M059J (cell line): ENCODE results near the gene DIP2B. TPM values are rescaled to one million over a fixed set of nuclear protein-coding genes. Genes with fewer than 3 reads are reported as not detected.
A peak's percentile ranks its signal among the peaks of the same experiment; 100 is the strongest.

Experiments
- DNase-seq: peaks from one replicate; pipeline ENCODE4 v3.0.0-alpha.2; 2012; ENCODE audit warnings: low read depth
- total RNA-seq: library from RNA; depleted of rRNA; stranded (reverse); fragments of >200 nt; shearing (Covaris generic); gene quantifications from 2 replicates; pipeline ENCODE4 v1.2.3, GENCODE V29; 2014

The DIP2B gene
- total RNA-seq, 1 experiment from 2014 or later: 22.0 TPM

DNA sequence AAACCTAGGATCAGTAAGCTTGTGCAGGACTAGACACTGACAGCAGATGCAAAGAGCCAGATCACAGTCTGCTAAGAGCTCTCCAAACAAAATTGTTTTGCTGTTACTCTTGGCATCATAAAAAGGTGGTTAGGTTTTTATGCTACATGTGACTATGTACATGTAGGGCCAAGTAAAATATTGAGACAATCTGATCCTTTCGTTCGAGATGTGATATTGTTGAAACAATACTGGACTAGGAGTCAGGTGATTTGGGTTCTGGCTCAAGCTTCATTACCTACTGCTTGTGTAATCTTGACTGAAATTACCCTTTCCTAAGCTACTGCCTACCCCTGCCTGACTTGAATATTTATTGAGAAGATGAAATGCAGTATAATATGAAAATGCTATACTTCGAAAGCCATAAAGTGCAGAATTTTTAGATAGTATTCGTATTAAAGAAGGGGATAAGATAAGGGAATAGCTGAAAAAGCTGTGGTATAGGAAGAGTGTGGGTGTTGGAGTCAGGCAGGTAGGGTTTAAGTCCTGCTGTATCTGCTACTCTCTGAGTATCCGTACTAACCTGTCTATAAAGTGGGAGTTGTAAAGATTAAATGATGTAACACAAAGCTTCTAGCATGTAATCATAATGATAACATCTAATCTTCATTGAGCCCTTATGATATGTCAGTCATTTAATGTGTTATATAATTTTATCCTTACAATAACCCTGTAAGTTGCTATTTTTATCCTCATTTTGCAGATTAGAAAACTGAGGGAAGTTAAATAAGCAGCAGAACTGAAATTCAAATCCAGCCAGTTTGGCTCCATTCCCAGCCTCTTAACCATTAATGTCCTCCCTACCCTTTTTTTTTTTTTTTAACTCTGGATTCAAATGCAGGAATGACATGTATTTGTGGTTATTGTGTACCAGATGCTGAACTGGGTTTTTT is 220.5 kb downstream of the DIP2B start:
- peak; percentile 11 for DNase-seq

DNA sequence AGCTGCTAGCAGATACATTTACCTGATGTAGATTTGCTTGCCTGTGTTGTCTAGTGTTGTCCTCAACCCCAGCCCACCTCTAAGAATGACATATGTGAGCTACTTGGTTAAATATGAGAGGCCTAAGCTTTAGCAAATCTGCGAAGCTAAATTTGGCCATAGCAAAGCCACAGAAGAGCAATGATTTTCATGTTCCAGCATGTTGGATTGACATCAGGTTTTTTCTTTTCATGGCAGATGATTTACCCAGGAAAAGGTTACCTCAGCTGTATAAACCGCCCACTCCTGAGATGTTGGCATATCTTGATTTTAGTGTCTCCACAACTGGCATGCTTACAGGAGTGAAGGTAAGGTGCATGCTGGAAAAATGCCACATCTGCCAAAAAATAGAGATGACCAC is 222.7 kb downstream of the DIP2B start:
- DNase-seq: no peak

DNA sequence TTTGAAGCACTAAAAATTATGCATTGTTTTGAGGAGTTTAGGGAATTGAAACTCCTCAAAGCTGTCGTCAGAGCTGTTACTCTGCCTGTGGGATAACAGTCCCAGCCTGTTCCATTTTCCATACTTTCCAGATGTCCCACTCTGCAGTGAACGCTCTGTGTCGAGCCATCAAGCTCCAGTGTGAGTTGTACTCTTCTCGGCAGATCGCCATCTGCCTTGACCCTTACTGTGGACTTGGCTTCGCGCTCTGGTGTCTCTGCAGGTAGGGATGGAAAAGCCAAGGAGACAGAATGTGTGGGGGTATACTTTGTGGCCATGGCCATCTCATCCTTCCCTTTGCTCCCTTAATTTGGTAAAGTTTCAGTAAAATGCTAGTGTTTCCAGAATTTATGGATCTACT is 223.6 kb downstream of the DIP2B start:
- no peak for DNase-seq

DNA sequence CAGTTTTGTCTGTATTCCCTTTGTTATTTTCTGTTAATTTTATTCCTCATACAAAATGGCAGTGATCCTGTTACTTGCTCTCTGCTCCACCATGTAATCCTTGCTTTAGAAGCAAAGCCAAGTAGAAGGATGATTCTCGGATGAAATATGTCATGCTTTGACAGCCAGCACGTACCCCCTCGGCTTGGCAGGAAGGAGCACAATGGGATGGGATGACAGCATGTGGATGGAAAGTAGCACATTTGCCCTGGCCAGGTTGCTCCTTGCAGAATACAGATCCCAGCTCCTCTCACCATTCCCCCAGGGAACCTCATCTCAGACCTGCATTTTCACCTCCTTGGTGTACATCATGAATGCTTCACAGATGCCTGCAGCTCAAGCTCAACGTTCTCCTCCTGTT is 224.1 kb downstream of the DIP2B start:
- no peak for DNase-seq

DNA sequence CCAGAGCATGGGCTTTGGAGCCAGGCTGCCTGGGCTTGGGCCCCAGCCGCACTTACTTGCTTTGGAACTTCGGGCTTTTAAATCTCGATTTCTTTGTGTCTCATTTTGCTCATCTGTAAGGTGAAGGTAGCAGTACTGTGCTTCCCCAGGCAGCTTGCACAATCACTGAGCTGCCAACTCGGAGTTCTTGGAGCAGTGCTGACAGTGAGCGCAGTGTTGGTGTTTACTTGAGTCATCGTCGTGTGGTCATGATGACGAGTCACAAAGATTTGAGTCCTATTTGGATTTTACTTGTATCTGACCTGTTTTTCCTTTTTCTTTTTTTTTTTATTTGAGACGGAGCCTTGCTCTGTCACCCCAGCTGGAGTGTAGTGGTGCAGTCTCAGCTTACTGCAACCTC is 227.8 kb downstream of the DIP2B start:
- DNase-seq: peak; percentile 95

DNA sequence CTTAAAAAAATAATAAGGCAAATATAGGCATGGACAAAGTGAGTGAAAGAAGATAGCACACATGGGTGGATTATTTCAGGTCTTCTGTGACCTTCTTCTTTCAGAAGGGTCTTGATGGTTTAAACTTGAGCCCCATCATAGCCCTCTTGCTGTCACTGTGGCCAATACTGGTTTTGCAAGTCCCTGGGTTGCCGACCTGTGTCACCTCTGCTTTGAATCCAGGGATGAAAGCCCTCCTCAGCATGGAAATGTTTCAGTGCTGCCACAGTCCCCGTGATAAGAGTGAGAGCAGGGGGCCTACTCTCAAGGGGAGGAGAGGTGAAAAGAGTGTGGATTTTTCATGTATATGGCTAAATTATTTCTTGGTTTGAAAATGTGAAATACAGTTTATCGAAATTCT is 228.9 kb downstream of the DIP2B start:
- no peak for DNase-seq

DNA sequence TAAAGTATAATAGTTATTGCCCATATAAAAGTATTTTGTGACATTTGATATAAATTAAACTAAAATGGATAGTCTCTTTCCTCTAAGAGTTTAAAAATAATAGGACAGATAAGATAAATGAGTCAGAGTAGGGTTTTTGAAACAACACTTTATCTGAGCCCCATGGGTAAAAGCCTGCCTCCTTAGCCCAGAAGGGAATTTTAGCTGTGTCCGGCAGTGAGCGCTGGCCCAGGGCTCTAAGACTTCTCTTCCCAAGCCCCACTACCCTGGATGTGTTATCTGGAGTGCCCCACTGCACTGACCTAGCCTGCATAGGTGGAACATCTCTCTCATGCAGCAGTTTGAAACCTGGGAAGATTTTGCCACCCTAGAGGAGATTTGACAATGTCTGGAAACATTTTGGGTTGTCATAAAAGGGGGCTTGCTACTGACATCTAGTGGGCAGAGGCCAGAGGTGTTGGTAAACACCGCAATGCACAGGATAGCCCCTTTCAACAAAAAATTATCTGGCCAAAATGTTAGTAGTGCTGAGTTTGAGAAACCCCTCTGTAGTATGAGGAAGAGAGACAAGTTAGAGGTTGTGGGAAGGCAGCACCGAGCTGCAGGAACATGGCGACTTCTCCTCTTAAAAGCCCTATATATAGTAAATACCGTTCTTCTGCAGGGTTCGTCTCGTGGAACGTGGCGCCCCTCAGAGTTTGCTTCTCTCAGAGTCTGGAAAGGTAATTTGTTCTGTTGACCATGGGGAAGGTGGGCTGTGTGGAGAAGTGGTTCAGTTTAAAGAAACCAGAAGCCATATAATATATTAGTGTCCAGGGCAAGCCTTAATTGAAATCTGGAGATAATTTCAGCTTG is 229.9 kb downstream of the DIP2B start:
- DNase-seq: peak; percentile 29

DNA sequence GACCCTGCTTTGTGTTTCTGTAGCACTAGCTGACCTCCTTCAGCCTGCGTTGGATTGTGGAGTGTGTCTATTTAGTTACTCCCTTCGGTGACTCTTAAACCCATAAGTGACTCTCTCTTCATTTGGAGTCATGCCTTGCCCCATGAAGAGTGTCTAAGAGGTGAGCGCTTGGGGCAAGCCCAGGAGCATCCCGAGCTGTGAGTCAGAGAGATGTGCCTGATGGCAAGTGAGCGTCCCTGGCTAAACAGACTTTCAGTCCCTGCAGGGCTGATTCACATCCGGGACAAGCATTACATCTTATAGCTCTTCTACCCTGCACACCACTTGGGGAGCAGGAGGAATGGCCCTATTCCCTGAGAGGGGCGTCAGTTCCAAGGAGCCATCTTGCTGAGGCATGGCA is 234.8 kb downstream of the DIP2B start:
- peak; percentile 32 for DNase-seq

DNA sequence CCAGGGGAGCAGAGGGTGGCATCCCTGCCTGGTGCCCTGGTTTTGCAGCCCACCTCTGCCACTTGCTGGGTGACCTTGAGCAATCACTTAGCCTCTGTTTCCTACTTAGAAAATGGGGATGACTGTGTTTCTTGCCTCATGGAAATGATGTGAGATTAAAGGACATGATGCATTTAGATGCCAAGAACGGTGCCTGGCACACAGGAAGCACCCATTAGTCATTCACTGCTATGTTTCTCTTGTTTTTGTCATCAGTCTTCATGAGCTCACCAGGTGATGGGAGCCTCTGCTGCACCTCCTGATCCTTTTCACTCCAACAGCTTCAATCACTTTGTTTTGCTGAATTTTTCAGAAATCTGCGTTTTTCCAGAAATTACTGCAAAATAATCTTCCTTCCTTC is 235.5 kb downstream of the DIP2B start:
- DNase-seq: peak; percentile 10

DNA sequence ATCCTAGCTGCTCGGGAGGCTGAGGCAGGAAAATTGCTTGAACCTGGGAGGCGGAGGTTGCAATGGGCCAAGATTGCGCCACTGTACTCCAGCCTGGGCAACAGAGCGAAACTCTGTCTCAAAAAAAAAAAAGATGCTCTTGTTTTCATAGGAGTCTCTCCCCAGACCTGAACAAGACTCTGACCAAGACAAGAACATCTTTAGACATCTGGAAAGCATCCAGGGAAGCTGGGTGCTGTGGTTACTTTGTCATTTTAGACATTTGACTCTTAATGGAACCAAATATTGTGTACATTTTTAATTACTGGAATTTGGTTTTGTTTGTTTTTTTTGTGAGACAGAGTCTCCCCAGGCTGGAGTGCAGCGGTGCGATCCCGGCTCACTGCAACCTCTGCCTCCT is 238.0 kb downstream of the DIP2B start:
- peak; percentile 48 for DNase-seq

DNA sequence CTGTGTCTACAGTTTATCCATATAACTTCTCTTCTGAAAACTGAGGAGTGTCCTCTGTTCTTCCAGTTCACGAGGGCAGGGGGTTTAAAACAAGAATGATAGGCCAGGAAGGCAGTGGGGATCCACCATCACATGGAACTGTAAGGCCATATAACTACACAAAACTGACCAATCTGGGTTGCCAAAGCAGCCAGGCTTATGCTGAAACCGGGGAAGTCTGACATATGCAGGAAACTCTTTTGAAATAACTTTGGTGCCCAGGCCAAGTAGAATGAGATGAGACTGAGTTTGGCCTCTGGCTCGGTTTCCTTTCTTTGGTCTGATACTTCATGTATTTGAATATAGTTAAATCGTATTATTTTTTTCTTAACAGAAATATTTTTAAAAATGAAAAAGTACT is 241.1 kb downstream of the DIP2B start:
- DNase-seq: no peak

DNA sequence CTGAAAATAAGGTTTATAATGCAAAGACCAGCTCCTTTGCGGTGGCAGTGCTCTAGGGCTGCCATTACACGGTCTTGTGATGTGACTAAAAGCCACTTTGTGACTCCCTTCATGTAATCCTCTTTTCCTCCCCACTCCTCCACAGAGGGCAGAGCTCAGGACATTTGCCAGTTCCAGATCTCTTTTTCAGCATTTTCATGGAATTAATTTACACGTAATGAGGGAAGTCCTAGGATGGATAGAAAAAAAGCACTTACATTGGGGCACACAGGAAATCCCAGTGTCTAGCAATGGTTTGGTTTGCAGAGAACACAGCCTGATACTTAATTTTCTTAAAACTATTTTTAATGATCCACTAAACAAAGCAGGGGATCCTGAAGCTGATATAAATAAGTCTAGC is 241.6 kb downstream of the DIP2B start:
- DNase-seq: no peak

DNA sequence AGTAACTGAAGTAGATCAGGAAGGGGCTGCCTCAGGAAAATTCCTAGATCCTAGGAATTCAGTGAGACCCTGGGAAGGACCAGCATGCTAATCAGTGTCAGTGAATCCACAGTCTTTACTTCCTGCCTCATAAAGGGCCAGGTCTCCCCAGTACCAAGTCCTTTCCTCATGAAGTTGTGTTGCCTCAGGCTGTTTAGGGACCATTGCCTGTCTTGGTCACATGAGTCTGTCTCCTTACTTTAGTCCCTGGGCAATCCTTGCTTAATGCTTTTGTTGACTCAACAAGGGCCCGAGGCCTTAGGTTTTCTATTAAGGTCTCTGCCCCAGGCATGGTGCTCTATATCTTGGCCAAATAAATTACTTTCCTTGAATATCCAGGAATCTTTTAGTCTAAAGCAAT is 243.0 kb downstream of the DIP2B start:
- no peak for DNase-seq

DNA sequence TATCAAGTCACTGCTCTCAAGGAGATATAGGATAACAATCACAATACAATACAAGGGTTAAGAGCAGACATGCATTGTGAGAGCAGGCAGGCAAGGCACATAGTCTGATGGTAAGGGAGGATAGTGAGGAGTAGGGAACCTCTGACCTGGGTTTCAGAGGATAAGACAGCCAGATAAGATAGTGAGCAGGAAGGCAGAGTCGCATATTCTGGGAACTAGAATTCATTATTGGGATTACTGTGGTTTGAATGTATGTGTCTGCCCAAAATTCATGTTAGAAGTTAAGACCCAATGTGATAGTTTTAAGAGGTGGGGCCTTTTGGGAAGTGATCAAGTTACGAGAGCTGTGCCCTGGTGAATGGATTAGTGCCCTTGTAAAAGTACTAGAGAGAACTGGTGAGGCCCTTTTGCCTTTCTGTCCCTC is 244.7 kb downstream of the DIP2B start:
- DNase-seq: no peak

DNA sequence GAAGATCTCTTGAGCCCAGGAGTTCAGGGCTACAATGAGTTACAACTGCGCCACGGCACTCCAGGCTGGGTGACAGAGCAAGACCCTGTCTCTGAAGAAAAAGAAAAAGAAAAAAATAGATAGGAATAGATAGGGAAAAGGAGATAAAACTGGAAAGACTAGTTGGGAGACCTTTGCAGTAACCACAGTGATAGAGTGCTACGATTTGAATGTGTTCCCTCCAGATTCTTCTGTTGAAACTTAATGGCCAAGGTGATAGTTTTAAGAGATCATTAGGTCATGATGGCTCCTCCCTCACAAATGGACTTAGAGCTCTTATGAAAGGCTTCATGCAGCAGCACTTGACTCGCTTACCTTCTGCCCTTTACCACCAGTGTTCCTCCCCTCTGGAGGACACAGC is 245.6 kb downstream of the DIP2B start:
- no peak for DNase-seq

DNA sequence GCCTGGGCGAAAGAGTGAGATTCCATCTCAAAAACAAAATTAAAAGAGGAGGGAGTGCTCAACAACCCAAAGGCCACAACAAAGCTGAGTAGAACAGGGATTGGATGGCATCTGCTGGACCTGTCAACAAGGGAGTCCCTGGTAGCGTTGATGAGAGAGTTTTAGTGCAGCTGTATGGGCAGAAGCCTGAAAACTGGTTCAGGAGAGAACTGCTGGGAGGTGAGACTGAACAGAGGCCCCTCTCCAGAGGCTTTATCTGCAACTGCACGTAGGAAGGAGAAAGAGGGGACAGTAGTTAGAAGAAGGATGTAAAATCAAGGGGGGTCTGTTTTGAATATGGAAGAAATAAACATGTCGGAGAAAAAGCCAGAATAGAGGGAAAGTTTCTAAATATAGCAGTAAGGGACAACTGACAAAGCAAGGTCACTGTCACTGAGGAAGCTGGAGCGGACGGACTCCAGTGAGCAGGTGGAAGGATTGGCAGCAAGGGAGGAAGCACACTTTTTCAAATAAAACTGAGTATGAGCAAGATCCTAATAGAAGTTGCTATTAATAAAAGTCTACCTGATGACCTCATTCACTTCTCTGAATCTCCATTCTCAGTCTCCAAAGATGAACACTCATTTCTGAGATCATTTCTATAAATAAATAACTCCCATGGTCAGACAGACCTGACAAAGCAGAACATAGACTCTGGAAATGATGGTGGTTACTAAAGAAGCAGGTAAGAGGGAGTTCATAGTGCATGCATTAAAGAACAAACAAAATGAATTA is 247.3 kb downstream of the DIP2B start:
- DNase-seq: peak; percentile 26

DNA sequence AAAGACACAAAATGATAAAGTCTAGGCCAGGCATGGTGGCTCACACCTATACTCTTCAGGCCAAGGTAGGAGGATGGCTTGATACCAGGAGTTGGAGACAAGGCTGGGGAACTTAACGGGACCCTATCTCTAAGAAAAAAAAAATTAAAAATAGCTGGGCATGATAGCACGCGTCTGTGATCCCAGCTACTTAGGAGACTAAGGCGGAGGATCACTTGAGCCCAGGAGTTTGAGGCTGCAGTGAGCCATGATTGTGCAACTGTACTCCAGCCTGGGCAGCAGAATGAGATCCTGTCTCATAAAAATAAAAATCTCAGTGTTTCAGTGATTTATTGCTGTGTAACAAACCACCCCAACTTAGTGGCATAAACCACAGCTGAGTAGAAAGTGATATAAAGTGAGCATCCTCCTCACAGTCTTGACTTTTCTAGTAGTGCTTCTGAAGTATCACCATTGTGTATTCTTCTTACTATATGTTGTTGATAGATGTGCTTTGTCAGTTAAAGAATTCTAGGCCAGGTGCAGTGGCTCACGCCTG is 248.5 kb downstream of the DIP2B start:
- DNase-seq: peak; percentile 19

DNA sequence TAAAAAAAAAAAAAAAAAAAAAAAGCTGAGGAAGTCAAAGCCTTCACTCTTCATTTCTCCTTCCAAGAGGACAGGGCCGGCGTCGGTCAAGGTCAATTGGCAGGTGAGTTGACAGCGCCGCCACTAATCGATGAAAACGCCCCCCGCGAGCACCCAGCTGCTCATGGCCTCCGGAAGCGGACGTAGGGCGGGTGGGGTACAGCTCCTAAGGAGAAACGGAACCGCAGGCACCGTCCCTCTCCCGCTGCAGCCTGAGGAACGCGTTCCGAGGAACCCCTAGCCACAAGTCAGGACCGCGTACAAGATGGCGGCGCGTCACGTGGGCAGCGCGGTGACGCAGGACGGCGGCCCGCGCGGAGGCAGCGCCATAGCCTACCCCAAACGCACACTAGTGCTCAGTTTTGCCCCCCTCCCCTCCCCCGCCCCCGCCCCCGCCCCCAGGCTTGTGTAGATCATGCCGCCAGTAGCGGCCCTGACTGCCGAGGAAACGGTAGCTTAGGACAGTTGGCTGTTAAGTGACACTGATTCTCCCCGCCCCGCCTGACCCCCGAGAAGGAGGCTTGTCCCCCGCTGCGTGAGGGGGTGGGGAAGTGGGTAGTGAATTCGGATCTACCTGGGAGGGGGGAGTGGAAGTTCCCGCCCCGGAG is 259.0 kb downstream of the DIP2B start, which contains the start of gene ATF1:
TSS of gene ATF1 (plus strand) at position 463 of the 647 bp plus-strand sequence. CDS start 16,045 bp downstream, outside the sequence.
- peak; percentile 88 for DNase-seq

DNA sequence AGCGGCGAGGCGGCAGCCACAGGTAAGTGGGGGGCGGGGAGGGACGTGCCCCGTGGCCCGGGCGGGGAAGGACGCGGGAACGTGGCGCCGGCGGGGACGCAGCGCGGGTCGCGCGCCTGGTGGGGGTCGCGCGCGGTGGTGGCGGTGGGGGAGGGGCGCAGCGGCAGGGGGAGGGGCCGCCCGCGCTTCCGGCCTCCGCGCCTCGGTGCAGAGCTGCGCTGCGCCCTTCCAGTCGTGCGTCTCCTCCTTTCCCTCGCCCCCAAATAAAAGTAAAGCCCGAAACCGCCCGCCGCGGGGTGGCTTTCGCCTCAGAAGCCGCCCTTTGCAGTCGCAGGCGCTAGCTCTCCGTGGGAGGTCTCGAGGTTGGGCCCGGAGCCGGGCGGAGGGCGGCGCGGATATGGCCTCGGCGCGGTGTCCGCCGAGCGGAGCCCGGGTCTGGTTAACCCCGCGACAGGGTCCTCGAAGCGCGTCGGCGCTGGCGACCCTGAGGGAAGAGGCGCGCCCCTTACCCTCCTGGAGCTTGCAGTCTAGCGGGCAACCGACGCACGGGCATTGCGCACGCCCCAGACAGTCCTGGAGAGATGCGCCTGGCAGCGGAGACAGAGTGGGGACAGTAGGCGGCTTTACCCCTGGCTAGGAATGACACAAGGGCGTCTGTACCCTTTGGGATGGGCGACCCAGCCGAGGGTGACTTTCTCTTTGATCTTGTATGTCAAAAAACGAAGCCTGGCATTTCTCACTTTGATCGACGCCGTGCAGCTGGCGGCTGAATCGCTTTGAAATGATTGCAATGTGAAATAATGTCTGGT is 259.7 kb downstream of the DIP2B start:
- peak; percentile 56 for DNase-seq
